WTC11 (cell line): ENCODE measurements around the gene IFITM10. TPM values are rescaled to one million over a fixed set of nuclear protein-coding genes. Genes with fewer than 3 reads are reported as not detected.

Experiments
- ATAC-seq: fragments of 200-7000 bp; cut with Tn5 transposase; 2 replicates; pipeline ENCODE4 v1.10.0; 2021; ENCODE audit warnings: mild to moderate bottlenecking, moderate library complexity
- CTCF ChIA-PET: fragments of 300-600 bp; sonication (Branson Sonifier 250); formaldehyde crosslinking; loops from one replicate; lab custom pipeline; 2021; ENCODE audit warnings: antibody characterized with exemption; lab: Charles Lee
- POLR2A ChIA-PET: fragments of 350-600 bp; sonication (Branson Sonifier 250); formaldehyde crosslinking; loops from one replicate; lab custom pipeline; 2021; ENCODE audit warnings: antibody characterized with exemption; lab: Charles Lee
- DNase-seq: peaks from one replicate; pipeline ENCODE4 v3.0.0; 2021; ENCODE audit warnings: low spot score
- H3K27ac Mint-ChIP-seq: 2 replicates; pipeline ENCODE4 v1.8.0; 2021; ENCODE audit warnings: mixed read lengths
- H3K27me3 Mint-ChIP-seq: 2 replicates; pipeline ENCODE4 v1.8.0; 2021; ENCODE audit warnings: low read depth, mild to moderate bottlenecking, moderate library complexity, mixed read lengths
- H3K36me3 Mint-ChIP-seq: 2 replicates; pipeline ENCODE4 v1.8.0; 2021; ENCODE audit warnings: mixed read lengths
- H3K4me1 Mint-ChIP-seq: 2 replicates; pipeline ENCODE4 v1.8.0; 2022; ENCODE audit warnings: mixed read lengths
- H3K4me3 Mint-ChIP-seq: 2 replicates; pipeline ENCODE4 v1.8.0; 2021; ENCODE audit warnings: mild to moderate bottlenecking, moderate library complexity, mixed read lengths
- H3K9me3 Mint-ChIP-seq: 2 replicates; pipeline ENCODE4 v1.8.0; 2021; ENCODE audit warnings: mixed read lengths
- CREB1 ChIP-seq: sonication (generic); formaldehyde crosslinking; IDR thresholded peaks from 2 replicates; pipeline ENCODE4 v1.8.0; 2023; ENCODE audit warnings: mild to moderate bottlenecking, missing genetic modification reagents
- ETV6 ChIP-seq: sonication (generic); formaldehyde crosslinking; IDR thresholded peaks from 2 replicates; pipeline ENCODE4 v1.8.1; 2022; ENCODE audit warnings: mild to moderate bottlenecking, missing genetic modification reagents
- FOXK1 ChIP-seq: sonication (generic); formaldehyde crosslinking; IDR thresholded peaks from 2 replicates; pipeline ENCODE4 v1.8.0; 2022; ENCODE audit warnings: mild to moderate bottlenecking, moderate library complexity, missing genetic modification reagents
- GTF2I ChIP-seq: fragments of 250-450 bp; sonication (Bioruptor Pico); conservative IDR thresholded peaks from 2 replicates; pipeline ENCODE4 v1.4.0; 2021; ENCODE audit warnings: mild to moderate bottlenecking
- JAZF1 ChIP-seq: fragments of 250-450 bp; sonication (Bioruptor Pico); IDR thresholded peaks from 2 replicates; pipeline ENCODE4 v1.9.0; 2021; ENCODE audit warnings: moderate library complexity, mild to moderate bottlenecking, inconsistent platforms
- JUN ChIP-seq: sonication (generic); formaldehyde crosslinking; IDR thresholded peaks from 2 replicates; pipeline ENCODE4 v1.8.0; 2023; ENCODE audit warnings: mild to moderate bottlenecking, missing genetic modification reagents
- MYBL2 ChIP-seq: sonication (generic); formaldehyde crosslinking; IDR thresholded peaks from 2 replicates; pipeline ENCODE4 v1.8.1; 2023; ENCODE audit warnings: mild to moderate bottlenecking, moderate library complexity, missing genetic modification reagents
- OVOL2 ChIP-seq: fragments of 250-450 bp; sonication (Bioruptor Pico); IDR thresholded peaks from 2 replicates; pipeline ENCODE4 v1.9.0; 2021; ENCODE audit warnings: mild to moderate bottlenecking, borderline replicate concordance
- SMAD3 ChIP-seq: sonication (generic); formaldehyde crosslinking; IDR thresholded peaks from 2 replicates; pipeline ENCODE4 v1.8.0; 2022; ENCODE audit warnings: missing genetic modification reagents, mild to moderate bottlenecking, borderline replicate concordance
- SOX15 ChIP-seq: fragments of 250-450 bp; sonication (Bioruptor Pico); IDR thresholded peaks from 2 replicates; pipeline ENCODE4 v1.9.0; 2021; ENCODE audit warnings: mild to moderate bottlenecking
- SP1 ChIP-seq: sonication (generic); formaldehyde crosslinking; conservative IDR thresholded peaks from 2 replicates; pipeline ENCODE4 v1.8.1; 2022; ENCODE audit warnings: missing genetic modification reagents
- TCF7 ChIP-seq: sonication (generic); formaldehyde crosslinking; IDR thresholded peaks from 2 replicates; pipeline ENCODE4 v1.8.0; 2022; ENCODE audit warnings: mild to moderate bottlenecking, low read depth, missing genetic modification reagents, moderate library complexity
- TEAD4 ChIP-seq: sonication (generic); formaldehyde crosslinking; IDR thresholded peaks from 2 replicates; pipeline ENCODE4 v1.8.0; 2022; ENCODE audit warnings: mild to moderate bottlenecking, missing genetic modification reagents
- TP53 ChIP-seq: sonication (generic); formaldehyde crosslinking; IDR thresholded peaks from 2 replicates; pipeline ENCODE4 v1.8.1; 2023; ENCODE audit warnings: mild to moderate bottlenecking, missing genetic modification reagents
- ZBTB21 ChIP-seq: sonication (generic); formaldehyde crosslinking; IDR thresholded peaks from 2 replicates; pipeline ENCODE4 v1.8.1; 2023; ENCODE audit warnings: mild to moderate bottlenecking, missing genetic modification reagents, borderline replicate concordance
- ZNF138 ChIP-seq: sonication (generic); formaldehyde crosslinking; conservative IDR thresholded peaks from 2 replicates; pipeline ENCODE4 v1.8.1; 2022; ENCODE audit warnings: mild to moderate bottlenecking, moderate library complexity, missing genetic modification reagents
- ZNF232 ChIP-seq: sonication (generic); formaldehyde crosslinking; IDR thresholded peaks from 2 replicates; pipeline ENCODE4 v1.8.0; 2022; ENCODE audit warnings: mild to moderate bottlenecking, missing genetic modification reagents
- total RNA-seq: library from RNA; stranded (reverse); gene quantifications from 3 replicates; pipeline ENCODE4 v1.2.3, GENCODE V29; 2021
- TF ChIP-seq, protein P1 (sequence below): sonication (generic); formaldehyde crosslinking; IDR thresholded peaks from 2 replicates; pipeline ENCODE4 v1.8.1; 2023; ENCODE audit warnings: mild to moderate bottlenecking, missing genetic modification reagents
- TF ChIP-seq, protein P2 (sequence below): fragments of 250-450 bp; sonication (Bioruptor Pico); IDR thresholded peaks from 2 replicates; pipeline ENCODE4 v1.9.0; 2021; ENCODE audit warnings: moderate library complexity, mild to moderate bottlenecking, inconsistent platforms, borderline replicate concordance
- TF ChIP-seq, protein P3 (sequence below): sonication (generic); formaldehyde crosslinking; IDR thresholded peaks from 2 replicates; pipeline ENCODE4 v1.8.0; 2023; ENCODE audit warnings: mild to moderate bottlenecking, missing genetic modification reagents
- TF ChIP-seq, protein P4 (sequence below): fragments of 200-600 bp; IDR thresholded peaks from 2 replicates; pipeline ENCODE4 v1.8.0; 2022; ENCODE audit warnings: antibody characterized with exemption

Gene IFITM10
- total RNA-seq, 1 experiment from 2014 or later = 1.7 TPM

DNA sequence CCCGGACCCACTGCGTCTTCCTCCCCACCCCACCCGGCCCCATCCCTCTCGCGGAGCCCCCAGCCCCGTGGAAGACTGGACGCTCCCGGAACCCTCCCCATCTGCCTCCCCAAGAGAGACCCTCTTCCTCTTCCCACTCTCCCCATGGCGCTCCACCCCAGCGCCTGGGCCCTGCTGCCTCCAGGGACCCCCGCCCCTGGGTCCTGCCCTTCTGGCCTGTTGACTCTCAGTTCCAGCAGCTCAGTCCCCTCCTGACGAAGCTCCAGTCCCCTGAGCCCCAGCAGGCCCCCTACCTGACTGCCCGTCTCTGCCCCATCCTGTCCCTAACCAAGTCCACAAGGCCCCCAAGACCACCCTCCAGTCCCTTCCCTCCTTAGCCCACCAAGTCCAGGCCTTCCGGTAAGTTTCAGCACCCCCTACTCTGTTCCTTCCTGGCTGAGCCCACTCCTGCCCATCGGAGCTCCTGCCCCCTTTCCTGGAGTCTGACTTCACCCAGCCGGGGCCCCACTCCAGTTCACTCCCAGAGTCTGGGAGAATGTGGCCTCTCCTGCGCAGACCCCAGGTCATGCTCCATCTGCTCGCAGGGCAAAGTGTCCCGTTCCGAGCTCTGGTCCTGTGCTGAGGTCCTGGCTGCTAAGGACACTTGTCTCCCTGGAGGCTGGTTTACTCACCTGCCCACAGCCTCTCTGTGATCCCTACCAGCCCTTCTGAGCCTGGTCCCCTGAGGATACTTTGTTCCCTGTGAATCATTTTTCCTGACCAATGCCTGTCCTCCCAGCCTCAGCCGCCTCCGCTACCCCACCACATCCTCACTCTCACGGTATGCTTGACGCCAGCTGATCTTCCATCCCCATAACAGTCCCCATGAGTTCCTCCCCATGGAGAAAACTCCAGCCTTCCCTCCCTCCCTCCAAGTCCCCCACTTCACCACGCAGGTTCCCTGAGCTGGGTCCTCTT is 722 bp downstream of the IFITM10 start:
- H3K36me3 Mint-ChIP-seq = peaks cover 10% of the 10 kb centered on the region
- POLR2A ChIA-PET = no interaction called here
- TF ChIP-seq ZNF138 (no peak), JUN (CRISPR knock-in tag) (no peak), ETV6 (CRISPR knock-in tag) (no peak), MYBL2 (no peak), TEAD4 (CRISPR knock-in tag) (no peak), ZNF232 (no peak), GTF2I (no peak), SMAD3 (no peak), SOX15 (no peak), FOXK1 (CRISPR knock-in tag) (no peak), JAZF1 (no peak)
- TF ChIP-seq, protein P1, sequence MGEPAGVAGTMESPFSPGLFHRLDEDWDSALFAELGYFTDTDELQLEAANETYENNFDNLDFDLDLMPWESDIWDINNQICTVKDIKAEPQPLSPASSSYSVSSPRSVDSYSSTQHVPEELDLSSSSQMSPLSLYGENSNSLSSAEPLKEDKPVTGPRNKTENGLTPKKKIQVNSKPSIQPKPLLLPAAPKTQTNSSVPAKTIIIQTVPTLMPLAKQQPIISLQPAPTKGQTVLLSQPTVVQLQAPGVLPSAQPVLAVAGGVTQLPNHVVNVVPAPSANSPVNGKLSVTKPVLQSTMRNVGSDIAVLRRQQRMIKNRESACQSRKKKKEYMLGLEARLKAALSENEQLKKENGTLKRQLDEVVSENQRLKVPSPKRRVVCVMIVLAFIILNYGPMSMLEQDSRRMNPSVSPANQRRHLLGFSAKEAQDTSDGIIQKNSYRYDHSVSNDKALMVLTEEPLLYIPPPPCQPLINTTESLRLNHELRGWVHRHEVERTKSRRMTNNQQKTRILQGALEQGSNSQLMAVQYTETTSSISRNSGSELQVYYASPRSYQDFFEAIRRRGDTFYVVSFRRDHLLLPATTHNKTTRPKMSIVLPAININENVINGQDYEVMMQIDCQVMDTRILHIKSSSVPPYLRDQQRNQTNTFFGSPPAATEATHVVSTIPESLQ (CRISPR knock-in tag) = no peak
- TF ChIP-seq, protein P2, sequence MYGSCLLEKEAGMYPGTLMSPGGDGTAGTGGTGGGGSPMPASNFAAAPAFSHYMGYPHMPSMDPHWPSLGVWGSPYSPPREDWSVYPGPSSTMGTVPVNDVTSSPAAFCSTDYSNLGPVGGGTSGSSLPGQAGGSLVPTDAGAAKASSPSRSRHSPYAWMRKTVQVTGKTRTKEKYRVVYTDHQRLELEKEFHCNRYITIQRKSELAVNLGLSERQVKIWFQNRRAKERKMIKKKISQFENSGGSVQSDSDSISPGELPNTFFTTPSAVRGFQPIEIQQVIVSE (CRISPR knock-in tag) = no peak
- TF ChIP-seq, all 79 proteins: peak for 0
- H3K9me3 Mint-ChIP-seq = peaks cover 12% of the 10 kb centered on the region
- CTCF ChIA-PET = interaction anchor here (0.6 to 4.4 kb wide), 10 partner anchors 17 to 163 kb away, joined by 3 to 32 read pairs (median 5); no protein-coding TSS in a partner anchor
- DNase-seq (no peak), ATAC-seq (peak; percentile 6)
- H3K4me3 Mint-ChIP-seq = peak overlapping the region; percentile 57
- peaks cover 12% of the 10 kb centered on the region for H3K4me1 Mint-ChIP-seq
- H3K27me3 Mint-ChIP-seq = peaks cover 51% of the 10 kb centered on the region
- no peak overlapping the region for H3K27ac Mint-ChIP-seq

DNA sequence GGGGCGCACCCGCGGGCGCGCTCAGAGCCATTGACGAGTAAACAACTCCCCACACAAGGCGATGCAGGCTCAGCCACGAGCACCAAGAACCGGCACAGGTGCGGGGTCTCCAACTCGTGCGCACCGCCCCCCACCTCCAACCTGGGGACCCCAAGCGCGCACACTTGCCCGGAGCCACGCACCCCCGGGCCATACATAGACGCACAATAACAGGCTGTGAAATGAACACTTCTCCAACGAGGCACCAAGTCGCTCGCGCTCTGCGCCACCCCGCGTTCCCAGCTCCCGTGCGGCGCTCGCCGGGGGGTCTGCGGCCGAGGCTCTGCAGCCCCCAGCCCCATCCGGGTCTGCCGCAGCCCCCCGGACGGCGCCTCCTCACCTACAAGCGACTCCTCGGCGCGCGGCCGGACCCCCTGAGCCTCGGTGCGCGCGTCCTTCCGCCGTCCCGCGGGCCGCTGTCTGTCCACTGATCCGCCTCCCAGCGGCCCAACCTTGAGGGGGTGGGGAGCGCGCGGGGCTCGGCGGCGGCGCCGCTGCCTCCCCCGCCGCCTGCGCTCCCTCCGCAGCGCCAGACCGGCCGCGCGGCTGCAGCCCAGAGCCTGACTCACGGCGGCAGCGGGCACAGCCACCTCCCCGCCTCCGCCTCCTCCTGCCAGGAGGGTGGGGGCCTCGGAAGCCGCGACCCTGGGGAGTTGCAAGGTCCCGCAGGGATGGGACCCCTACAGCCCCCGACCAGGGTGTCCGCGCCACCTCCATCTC is 1.6 kb downstream of the IFITM10 start:
- Mint-ChIP-seq H3K36me3 (peaks cover 10% of the 10 kb centered on the region), H3K9me3 (peaks cover 12% of the 10 kb centered on the region), H3K4me3 (peak overlapping the region; percentile 63), H3K27ac (no peak overlapping the region), H3K4me1 (peaks cover 12% of the 10 kb centered on the region)
- POLR2A ChIA-PET = no interaction called here
- peak; percentile 31 for ATAC-seq
- no peak for DNase-seq
- CTCF ChIA-PET = interaction anchor here (0.8 to 4.4 kb wide), 8 partner anchors 18 to 96 kb away, joined by 3 to 32 read pairs (median 5); no protein-coding TSS in a partner anchor
- TF ChIP-seq SP1 (no peak), ZBTB21 (CRISPR knock-in tag) (no peak), CREB1 (no peak), TCF7 (no peak), JAZF1 (no peak), OVOL2 (CRISPR knock-in tag) (no peak), TP53 (CRISPR knock-in tag) (no peak), MYBL2 (no peak)
- TF ChIP-seq, protein P3, sequence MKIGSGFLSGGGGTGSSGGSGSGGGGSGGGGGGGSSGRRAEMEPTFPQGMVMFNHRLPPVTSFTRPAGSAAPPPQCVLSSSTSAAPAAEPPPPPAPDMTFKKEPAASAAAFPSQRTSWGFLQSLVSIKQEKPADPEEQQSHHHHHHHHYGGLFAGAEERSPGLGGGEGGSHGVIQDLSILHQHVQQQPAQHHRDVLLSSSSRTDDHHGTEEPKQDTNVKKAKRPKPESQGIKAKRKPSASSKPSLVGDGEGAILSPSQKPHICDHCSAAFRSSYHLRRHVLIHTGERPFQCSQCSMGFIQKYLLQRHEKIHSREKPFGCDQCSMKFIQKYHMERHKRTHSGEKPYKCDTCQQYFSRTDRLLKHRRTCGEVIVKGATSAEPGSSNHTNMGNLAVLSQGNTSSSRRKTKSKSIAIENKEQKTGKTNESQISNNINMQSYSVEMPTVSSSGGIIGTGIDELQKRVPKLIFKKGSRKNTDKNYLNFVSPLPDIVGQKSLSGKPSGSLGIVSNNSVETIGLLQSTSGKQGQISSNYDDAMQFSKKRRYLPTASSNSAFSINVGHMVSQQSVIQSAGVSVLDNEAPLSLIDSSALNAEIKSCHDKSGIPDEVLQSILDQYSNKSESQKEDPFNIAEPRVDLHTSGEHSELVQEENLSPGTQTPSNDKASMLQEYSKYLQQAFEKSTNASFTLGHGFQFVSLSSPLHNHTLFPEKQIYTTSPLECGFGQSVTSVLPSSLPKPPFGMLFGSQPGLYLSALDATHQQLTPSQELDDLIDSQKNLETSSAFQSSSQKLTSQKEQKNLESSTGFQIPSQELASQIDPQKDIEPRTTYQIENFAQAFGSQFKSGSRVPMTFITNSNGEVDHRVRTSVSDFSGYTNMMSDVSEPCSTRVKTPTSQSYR = no peak
- TF ChIP-seq, protein P4, sequence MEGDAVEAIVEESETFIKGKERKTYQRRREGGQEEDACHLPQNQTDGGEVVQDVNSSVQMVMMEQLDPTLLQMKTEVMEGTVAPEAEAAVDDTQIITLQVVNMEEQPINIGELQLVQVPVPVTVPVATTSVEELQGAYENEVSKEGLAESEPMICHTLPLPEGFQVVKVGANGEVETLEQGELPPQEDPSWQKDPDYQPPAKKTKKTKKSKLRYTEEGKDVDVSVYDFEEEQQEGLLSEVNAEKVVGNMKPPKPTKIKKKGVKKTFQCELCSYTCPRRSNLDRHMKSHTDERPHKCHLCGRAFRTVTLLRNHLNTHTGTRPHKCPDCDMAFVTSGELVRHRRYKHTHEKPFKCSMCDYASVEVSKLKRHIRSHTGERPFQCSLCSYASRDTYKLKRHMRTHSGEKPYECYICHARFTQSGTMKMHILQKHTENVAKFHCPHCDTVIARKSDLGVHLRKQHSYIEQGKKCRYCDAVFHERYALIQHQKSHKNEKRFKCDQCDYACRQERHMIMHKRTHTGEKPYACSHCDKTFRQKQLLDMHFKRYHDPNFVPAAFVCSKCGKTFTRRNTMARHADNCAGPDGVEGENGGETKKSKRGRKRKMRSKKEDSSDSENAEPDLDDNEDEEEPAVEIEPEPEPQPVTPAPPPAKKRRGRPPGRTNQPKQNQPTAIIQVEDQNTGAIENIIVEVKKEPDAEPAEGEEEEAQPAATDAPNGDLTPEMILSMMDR = no peak
- TF ChIP-seq, all 79 proteins: peak for 0
- peaks cover 51% of the 10 kb centered on the region for H3K27me3 Mint-ChIP-seq
